HEK293 (cell line): Measurements from ENCODE around the gene DNAH6.

Source experiments
- CTCF ChIA-PET: fragments of 350-600 bp; formaldehyde crosslinking; extraction: SDS; loops from one replicate; lab custom pipeline; 2021; ENCODE audit warnings: antibody characterized with exemption; lab: Yijun Ruan, JAX
- POLR2A ChIA-PET: fragments of 300-600 bp; formaldehyde crosslinking; extraction: SDS; loops from one replicate; lab custom pipeline; 2020; ENCODE audit warnings: antibody characterized with exemption, inconsistent platforms; lab: Yijun Ruan, JAX
- H3K27ac ChIP-seq: fragments of 200-500 bp; sonication (Bioruptor generic); 2 replicates; pipeline ENCODE4 v1.5.1; 2014; ENCODE audit warnings: low read depth, low read length, control low read depth, inconsistent platforms; ENCODE audit errors: extremely low read depth
- H3K36me3 ChIP-seq, 2 experiments: fragments of 200-500 bp in 1 of 2; sonication (Bioruptor generic) in 1 of 2; 1 replicate in 1 of 2; 2 replicates in 1 of 2; pipeline ENCODE4 v1.5.1; 2014 to 2017; ENCODE audit warnings: inconsistent platforms in 2 of 2, low read length in 2 of 2; ENCODE audit not compliant: control insufficient read depth in 2 of 2, insufficient read depth in 1 of 2
- H3K4me1 ChIP-seq: fragments of 200-500 bp; sonication (Bioruptor generic); 2 replicates; pipeline ENCODE4 v1.5.1; 2014; ENCODE audit warnings: mild to moderate bottlenecking, low read length, inconsistent platforms; ENCODE audit not compliant: control insufficient read depth, insufficient read depth
- H3K4me3 ChIP-seq: 2 replicates; pipeline ENCODE4 v1.5.1; 2011; ENCODE audit warnings: low read depth, mild to moderate bottlenecking, control low read depth, low read length, moderate library complexity
- H3K9me3 ChIP-seq: fragments of 200-500 bp; sonication (Bioruptor generic); 2 replicates; pipeline ENCODE4 v1.5.1; 2014; ENCODE audit warnings: low read depth, low read length, inconsistent platforms; ENCODE audit not compliant: control insufficient read depth, insufficient read depth
- BCL11B ChIP-seq: fragments of 450-650 bp; formaldehyde crosslinking; IDR thresholded peaks from 2 replicates; pipeline ENCODE4 v1.5.1; 2016; ENCODE audit warnings: low read depth, missing biosample characterization, missing genetic modification characterization
- EGR2 ChIP-seq: fragments of 450-650 bp; formaldehyde crosslinking; IDR thresholded peaks from 2 replicates; pipeline ENCODE4 v1.5.1; 2016; ENCODE audit warnings: low read depth, missing biosample characterization, missing genetic modification characterization
- KLF16 ChIP-seq: fragments of 450-650 bp; formaldehyde crosslinking; IDR thresholded peaks from 2 replicates; pipeline ENCODE4 v1.5.1; 2017; ENCODE audit warnings: missing biosample characterization, missing genetic modification characterization
- KLF7 ChIP-seq: fragments of 450-650 bp; formaldehyde crosslinking; IDR thresholded peaks from 2 replicates; pipeline ENCODE4 v1.5.1; 2016; ENCODE audit warnings: missing biosample characterization, missing genetic modification characterization, borderline replicate concordance
- MEIS1 ChIP-seq: sonication (generic); formaldehyde crosslinking; IDR thresholded peaks from 2 replicates; pipeline ENCODE4 v1.8.1; 2022; ENCODE audit warnings: missing genetic modification reagents, mild to moderate bottlenecking, borderline replicate concordance
- MZF1 ChIP-seq: fragments of 450-650 bp; formaldehyde crosslinking; IDR thresholded peaks from 2 replicates; pipeline ENCODE4 v1.5.1; 2017; ENCODE audit warnings: missing biosample characterization, missing genetic modification characterization, borderline replicate concordance
- REPIN1 ChIP-seq: fragments of 450-650 bp; formaldehyde crosslinking; IDR thresholded peaks from 2 replicates; pipeline ENCODE4 v1.5.1; 2017; ENCODE audit warnings: missing biosample characterization, missing genetic modification characterization, low read depth
- SCRT2 ChIP-seq: fragments of 450-650 bp; formaldehyde crosslinking; IDR thresholded peaks from 2 replicates; pipeline ENCODE4 v1.5.1; 2016; ENCODE audit warnings: missing biosample characterization, missing genetic modification characterization
- ZNF16 ChIP-seq: fragments of 450-650 bp; formaldehyde crosslinking; IDR thresholded peaks from 2 replicates; pipeline ENCODE4 v1.5.1; 2016; ENCODE audit warnings: low read depth, missing biosample characterization, missing genetic modification characterization
- ZNF223 ChIP-seq: fragments of 450-650 bp; formaldehyde crosslinking; IDR thresholded peaks from 2 replicates; pipeline ENCODE4 v1.5.1; 2016; ENCODE audit warnings: missing biosample characterization, missing genetic modification characterization
- ZNF23 ChIP-seq: fragments of 450-650 bp; formaldehyde crosslinking; IDR thresholded peaks from 2 replicates; pipeline ENCODE4 v1.5.1; 2016; ENCODE audit warnings: missing biosample characterization, missing genetic modification characterization, borderline replicate concordance
- ZNF292 ChIP-seq: fragments of 450-650 bp; formaldehyde crosslinking; IDR thresholded peaks from 2 replicates; pipeline ENCODE4 v1.5.1; 2016; ENCODE audit warnings: low read depth, missing biosample characterization, missing genetic modification characterization, borderline replicate concordance
- ZNF416 ChIP-seq: fragments of 450-650 bp; formaldehyde crosslinking; IDR thresholded peaks from 2 replicates; pipeline ENCODE4 v1.5.1; 2016; ENCODE audit warnings: missing biosample characterization, missing genetic modification characterization
- ZNF426 ChIP-seq: fragments of 450-650 bp; formaldehyde crosslinking; IDR thresholded peaks from 2 replicates; pipeline ENCODE4 v1.5.1; 2017; ENCODE audit warnings: missing biosample characterization, missing genetic modification characterization, mild to moderate bottlenecking, inconsistent platforms, moderate library complexity
- ZNF473 ChIP-seq: fragments of 450-650 bp; formaldehyde crosslinking; IDR thresholded peaks from 2 replicates; pipeline ENCODE4 v1.5.1; 2017; ENCODE audit warnings: missing biosample characterization, missing genetic modification characterization
- ZNF521 ChIP-seq: fragments of 450-650 bp; formaldehyde crosslinking; IDR thresholded peaks from 2 replicates; pipeline ENCODE4 v1.5.1; 2017; ENCODE audit warnings: missing biosample characterization, mild to moderate bottlenecking, missing genetic modification characterization
- ZNF555 ChIP-seq: fragments of 450-650 bp; formaldehyde crosslinking; conservative IDR thresholded peaks from 2 replicates; pipeline ENCODE4 v1.5.1; 2017; ENCODE audit warnings: missing biosample characterization, mild to moderate bottlenecking, missing genetic modification characterization, inconsistent platforms
- ZNF561 ChIP-seq: fragments of 450-650 bp; IDR thresholded peaks from 2 replicates; pipeline ENCODE4 v1.5.1; 2018; ENCODE audit warnings: missing biosample characterization, missing genetic modification characterization, borderline replicate concordance
- ZNF621 ChIP-seq: fragments of 450-650 bp; formaldehyde crosslinking; IDR thresholded peaks from 2 replicates; pipeline ENCODE4 v1.5.1; 2017; ENCODE audit warnings: missing biosample characterization, missing genetic modification characterization
- ZNF626 ChIP-seq: fragments of 450-650 bp; sonication (Bioruptor Pico); formaldehyde crosslinking; IDR thresholded peaks from 2 replicates; pipeline ENCODE4 v1.5.1; 2018; ENCODE audit warnings: missing biosample characterization, missing genetic modification characterization, inconsistent platforms
- ZNF707 ChIP-seq: fragments of 450-650 bp; formaldehyde crosslinking; IDR thresholded peaks from 2 replicates; pipeline ENCODE4 v1.5.1; 2016; ENCODE audit warnings: missing biosample characterization, missing genetic modification characterization
- ZNF791 ChIP-seq: fragments of 450-650 bp; formaldehyde crosslinking; IDR thresholded peaks from 2 replicates; pipeline ENCODE4 v1.5.1; 2016; ENCODE audit warnings: missing biosample characterization, missing genetic modification characterization
- TF ChIP-seq, protein P1 (sequence below): fragments of 450-650 bp; formaldehyde crosslinking; IDR thresholded peaks from 2 replicates; pipeline ENCODE4 v1.5.1; 2016; ENCODE audit warnings: missing biosample characterization, missing genetic modification characterization
- TF ChIP-seq, protein P2 (sequence below): fragments of 450-650 bp; formaldehyde crosslinking; IDR thresholded peaks from 2 replicates; pipeline ENCODE4 v1.5.1; 2016; ENCODE audit warnings: missing biosample characterization, missing genetic modification characterization
- TF ChIP-seq, protein P3 (sequence below): fragments of 450-650 bp; formaldehyde crosslinking; IDR thresholded peaks from 2 replicates; pipeline ENCODE4 v1.5.1; 2016; ENCODE audit warnings: missing biosample characterization, missing genetic modification characterization
- TF ChIP-seq, protein P4 (sequence below): fragments of 450-650 bp; formaldehyde crosslinking; IDR thresholded peaks from 2 replicates; pipeline ENCODE4 v1.5.1; 2017; ENCODE audit warnings: missing biosample characterization, missing genetic modification characterization
- TF ChIP-seq, protein P5 (sequence below): fragments of 450-650 bp; formaldehyde crosslinking; IDR thresholded peaks from 2 replicates; pipeline ENCODE4 v1.5.1; 2017; ENCODE audit warnings: missing biosample characterization, missing genetic modification characterization

Gene DNAH6

DNA sequence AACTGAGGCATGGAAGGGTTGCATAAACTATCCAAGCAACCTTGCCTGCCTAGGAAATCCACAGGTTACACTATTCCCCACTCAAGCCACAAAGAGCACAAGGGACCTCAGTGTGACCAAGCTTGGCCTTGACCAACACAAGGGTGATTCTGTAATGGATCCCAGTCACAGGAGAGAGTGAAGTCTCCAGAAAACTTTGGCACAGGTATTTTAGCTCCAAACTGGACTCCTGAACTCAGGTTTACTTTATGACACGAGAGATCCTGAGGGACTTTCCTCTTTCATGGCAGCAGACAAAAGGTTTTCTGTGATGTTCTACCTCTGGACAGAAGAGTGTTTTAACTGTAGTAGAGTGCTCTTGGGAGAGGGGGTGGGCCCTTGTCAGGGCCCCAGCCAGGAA lies 195.4 kb downstream of the DNAH6 start (continued):
- TF ChIP-seq, protein P1, sequence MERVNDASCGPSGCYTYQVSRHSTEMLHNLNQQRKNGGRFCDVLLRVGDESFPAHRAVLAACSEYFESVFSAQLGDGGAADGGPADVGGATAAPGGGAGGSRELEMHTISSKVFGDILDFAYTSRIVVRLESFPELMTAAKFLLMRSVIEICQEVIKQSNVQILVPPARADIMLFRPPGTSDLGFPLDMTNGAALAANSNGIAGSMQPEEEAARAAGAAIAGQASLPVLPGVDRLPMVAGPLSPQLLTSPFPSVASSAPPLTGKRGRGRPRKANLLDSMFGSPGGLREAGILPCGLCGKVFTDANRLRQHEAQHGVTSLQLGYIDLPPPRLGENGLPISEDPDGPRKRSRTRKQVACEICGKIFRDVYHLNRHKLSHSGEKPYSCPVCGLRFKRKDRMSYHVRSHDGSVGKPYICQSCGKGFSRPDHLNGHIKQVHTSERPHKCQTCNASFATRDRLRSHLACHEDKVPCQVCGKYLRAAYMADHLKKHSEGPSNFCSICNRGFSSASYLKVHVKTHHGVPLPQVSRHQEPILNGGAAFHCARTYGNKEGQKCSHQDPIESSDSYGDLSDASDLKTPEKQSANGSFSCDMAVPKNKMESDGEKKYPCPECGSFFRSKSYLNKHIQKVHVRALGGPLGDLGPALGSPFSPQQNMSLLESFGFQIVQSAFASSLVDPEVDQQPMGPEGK (tag by site-specific recombination), result no peak
- TF ChIP-seq ZNF16 (tag by site-specific recombination), result no peak
- no peak for TF ChIP-seq ZNF223 (tag by site-specific recombination)
- TF ChIP-seq, protein P2, sequence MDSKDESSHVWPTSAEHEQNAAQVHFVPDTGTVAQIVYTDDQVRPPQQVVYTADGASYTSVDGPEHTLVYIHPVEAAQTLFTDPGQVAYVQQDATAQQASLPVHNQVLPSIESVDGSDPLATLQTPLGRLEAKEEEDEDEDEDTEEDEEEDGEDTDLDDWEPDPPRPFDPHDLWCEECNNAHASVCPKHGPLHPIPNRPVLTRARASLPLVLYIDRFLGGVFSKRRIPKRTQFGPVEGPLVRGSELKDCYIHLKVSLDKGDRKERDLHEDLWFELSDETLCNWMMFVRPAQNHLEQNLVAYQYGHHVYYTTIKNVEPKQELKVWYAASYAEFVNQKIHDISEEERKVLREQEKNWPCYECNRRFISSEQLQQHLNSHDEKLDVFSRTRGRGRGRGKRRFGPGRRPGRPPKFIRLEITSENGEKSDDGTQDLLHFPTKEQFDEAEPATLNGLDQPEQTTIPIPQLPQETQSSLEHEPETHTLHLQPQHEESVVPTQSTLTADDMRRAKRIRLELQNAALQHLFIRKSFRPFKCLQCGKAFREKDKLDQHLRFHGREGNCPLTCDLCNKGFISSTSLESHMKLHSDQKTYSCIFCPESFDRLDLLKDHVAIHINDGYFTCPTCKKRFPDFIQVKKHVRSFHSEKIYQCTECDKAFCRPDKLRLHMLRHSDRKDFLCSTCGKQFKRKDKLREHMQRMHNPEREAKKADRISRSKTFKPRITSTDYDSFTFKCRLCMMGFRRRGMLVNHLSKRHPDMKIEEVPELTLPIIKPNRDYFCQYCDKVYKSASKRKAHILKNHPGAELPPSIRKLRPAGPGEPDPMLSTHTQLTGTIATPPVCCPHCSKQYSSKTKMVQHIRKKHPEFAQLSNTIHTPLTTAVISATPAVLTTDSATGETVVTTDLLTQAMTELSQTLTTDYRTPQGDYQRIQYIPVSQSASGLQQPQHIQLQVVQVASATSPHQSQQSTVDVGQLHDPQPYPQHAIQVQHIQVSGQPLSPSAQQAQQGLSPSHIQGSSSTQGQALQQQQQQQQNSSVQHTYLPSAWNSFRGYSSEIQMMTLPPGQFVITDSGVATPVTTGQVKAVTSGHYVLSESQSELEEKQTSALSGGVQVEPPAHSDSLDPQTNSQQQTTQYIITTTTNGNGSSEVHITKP (tag by site-specific recombination), result no peak
- TF ChIP-seq MEIS1, result no peak
- no peak for TF ChIP-seq ZNF621 (tag by site-specific recombination)
- TF ChIP-seq ZNF473, result no peak
- no peak for TF ChIP-seq KLF16 (tag by site-specific recombination)
- no peak for TF ChIP-seq ZNF561 (tag by site-specific recombination)
- TF ChIP-seq, all 188 proteins: peak for 0

DNA sequence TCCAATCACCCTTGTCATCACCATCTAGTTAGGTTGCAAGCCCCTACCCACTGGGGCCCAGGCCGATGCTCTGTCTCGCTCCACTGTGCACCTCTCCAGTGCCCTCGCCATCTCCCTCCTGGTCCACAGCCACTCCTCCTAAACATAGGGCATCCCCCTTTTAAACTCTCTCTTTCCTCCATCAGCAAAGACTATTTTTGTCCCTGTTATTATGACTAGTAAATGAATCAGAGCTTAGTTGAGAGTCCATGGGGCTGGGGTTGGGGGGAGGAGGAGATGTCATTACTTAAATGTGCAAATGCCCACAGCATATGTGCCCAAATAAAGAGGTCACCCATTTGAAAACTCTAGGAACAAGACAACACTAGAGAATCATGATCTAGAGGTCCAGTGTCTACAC lies 197.1 kb downstream of the DNAH6 start:
- Histone ChIP-seq H3K4me3 (no peak overlapping the region), H3K36me3 (no peaks in the 10 kb centered on the region), H3K9me3 (no peaks in the 10 kb centered on the region), H3K4me1 (no peaks in the 10 kb centered on the region), H3K27ac (no peak overlapping the region)
- ChIA-PET CTCF (interaction anchor here (0.8 kb wide), 1 partner anchor 8 kb away, joined by 4 read pairs; no protein-coding TSS in a partner anchor), POLR2A (no interaction called here)
- TF ChIP-seq ZNF23 (tag by site-specific recombination), result no peak
- no peak for TF ChIP-seq SCRT2
- no peak for TF ChIP-seq ZNF416
- no peak for TF ChIP-seq ZNF521 (tag by site-specific recombination)

DNA sequence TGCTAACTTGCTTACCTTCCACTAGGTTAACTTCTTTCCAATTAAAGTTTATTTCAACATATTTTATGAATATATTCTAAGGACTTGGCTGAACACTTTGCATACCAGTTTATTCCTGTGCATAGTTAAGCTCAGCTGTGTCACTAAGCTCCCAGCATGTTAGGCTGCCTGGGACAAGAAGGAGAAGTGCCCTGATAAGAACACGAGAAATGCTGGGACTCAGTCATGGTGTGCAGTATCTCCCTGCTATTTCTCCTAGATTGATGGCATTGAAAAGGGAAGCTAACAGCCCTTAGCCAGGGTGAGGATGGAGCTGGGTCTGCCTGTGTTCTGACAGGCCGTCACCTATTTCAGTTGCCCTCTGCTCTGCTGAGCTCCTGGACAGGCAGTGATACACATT lies 200.3 kb downstream of the DNAH6 start:
- Histone ChIP-seq H3K9me3 (no peaks in the 10 kb centered on the region), H3K4me1 (0 out of 2 replicates have a peak, but pooled peaks cover 2% of the 10 kb centered on the region), H3K27ac (no peak overlapping the region), H3K4me3 (no peak overlapping the region), H3K36me3 (no peaks in the 10 kb centered on the region)
- ChIA-PET CTCF (interaction anchor here (0.7 kb wide), 1 partner anchor 859 kb away, joined by 3 read pairs; no protein-coding TSS in a partner anchor), POLR2A (no interaction called here)
- TF ChIP-seq ZNF473 (no peak), ZNF791 (tag by site-specific recombination) (no peak), ZNF292 (no peak), ZNF426 (no peak), MZF1 (tag by site-specific recombination) (no peak), EGR2 (tag by site-specific recombination) (no peak), ZNF555 (tag by site-specific recombination) (no peak), BCL11B (no peak), ZNF707 (tag by site-specific recombination) (no peak), ZNF626 (no peak), REPIN1 (no peak), KLF7 (tag by site-specific recombination) (no peak)
- TF ChIP-seq, protein P3, sequence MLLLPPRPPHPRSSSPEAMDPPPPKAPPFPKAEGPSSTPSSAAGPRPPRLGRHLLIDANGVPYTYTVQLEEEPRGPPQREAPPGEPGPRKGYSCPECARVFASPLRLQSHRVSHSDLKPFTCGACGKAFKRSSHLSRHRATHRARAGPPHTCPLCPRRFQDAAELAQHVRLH, result no peak
- TF ChIP-seq, protein P4, sequence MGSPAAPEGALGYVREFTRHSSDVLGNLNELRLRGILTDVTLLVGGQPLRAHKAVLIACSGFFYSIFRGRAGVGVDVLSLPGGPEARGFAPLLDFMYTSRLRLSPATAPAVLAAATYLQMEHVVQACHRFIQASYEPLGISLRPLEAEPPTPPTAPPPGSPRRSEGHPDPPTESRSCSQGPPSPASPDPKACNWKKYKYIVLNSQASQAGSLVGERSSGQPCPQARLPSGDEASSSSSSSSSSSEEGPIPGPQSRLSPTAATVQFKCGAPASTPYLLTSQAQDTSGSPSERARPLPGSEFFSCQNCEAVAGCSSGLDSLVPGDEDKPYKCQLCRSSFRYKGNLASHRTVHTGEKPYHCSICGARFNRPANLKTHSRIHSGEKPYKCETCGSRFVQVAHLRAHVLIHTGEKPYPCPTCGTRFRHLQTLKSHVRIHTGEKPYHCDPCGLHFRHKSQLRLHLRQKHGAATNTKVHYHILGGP (tag by site-specific recombination), result no peak
- TF ChIP-seq, protein P5, sequence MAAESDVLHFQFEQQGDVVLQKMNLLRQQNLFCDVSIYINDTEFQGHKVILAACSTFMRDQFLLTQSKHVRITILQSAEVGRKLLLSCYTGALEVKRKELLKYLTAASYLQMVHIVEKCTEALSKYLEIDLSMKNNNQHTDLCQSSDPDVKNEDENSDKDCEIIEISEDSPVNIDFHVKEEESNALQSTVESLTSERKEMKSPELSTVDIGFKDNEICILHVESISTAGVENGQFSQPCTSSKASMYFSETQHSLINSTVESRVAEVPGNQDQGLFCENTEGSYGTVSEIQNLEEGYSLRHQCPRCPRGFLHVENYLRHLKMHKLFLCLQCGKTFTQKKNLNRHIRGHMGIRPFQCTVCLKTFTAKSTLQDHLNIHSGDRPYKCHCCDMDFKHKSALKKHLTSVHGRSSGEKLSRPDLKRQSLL, result no peak
